HEK293T (cell line): Measurements from ENCODE around the gene GDPGP1.

Experiments
- BHLHE40 ChIP-seq: fragments of 450-650 bp; IDR thresholded peaks from 2 replicates; pipeline ENCODE4 v1.6.1; 2016; ENCODE audit warnings: mild to moderate bottlenecking, moderate library complexity, borderline replicate concordance
- CTBP1 ChIP-seq: fragments of 450-650 bp; IDR thresholded peaks from 2 replicates; pipeline ENCODE4 v1.6.1; 2016; ENCODE audit warnings: borderline replicate concordance
- ELF4 ChIP-seq: fragments of 450-650 bp; IDR thresholded peaks from 2 replicates; pipeline ENCODE4 v1.6.1; 2017; ENCODE audit warnings: antibody characterized with exemption
- L3MBTL2 ChIP-seq: fragments of 450-650 bp; conservative IDR thresholded peaks from 2 replicates; pipeline ENCODE4 v1.6.1; 2016; ENCODE audit warnings: mild to moderate bottlenecking
- NFRKB ChIP-seq: fragments of 450-650 bp; IDR thresholded peaks from 2 replicates; pipeline ENCODE4 v1.6.1; 2016; ENCODE audit warnings: mild to moderate bottlenecking, moderate library complexity
- PKNOX1 ChIP-seq: fragments of 450-650 bp; IDR thresholded peaks from 2 replicates; pipeline ENCODE4 v1.6.1; 2016
- SP1 ChIP-seq: fragments of 450-650 bp; IDR thresholded peaks from 2 replicates; pipeline ENCODE4 v1.6.1; 2017

- TF ChIP-seq PKNOX1 (no peak), SP1 (no peak), NFRKB (no peak), L3MBTL2 (no peak), ELF4 (no peak), CTBP1 (no peak), BHLHE40 (no peak)
Measured at GRCh38 chr15:90287946-90288345, 53.9 kb downstream of the GDPGP1 start.
